GM12873 (cell line): ENCODE data around the gene MAMDC4.

ENCODE experiments used
- CTCF ChIP-seq: IDR thresholded peaks from 2 replicates; pipeline ENCODE4 v1.5.1; 2012; ENCODE audit warnings: low read depth, mild to moderate bottlenecking, moderate library complexity, low read length, control low read depth; ENCODE audit not compliant: insufficient read depth; ENCODE audit errors: missing control alignments

Gene MAMDC4

GRCh38 chr9:136867480-136867879 lies 15.3 kb downstream of the MAMDC4 start:
- TF ChIP-seq CTCF = no peak

DNA sequence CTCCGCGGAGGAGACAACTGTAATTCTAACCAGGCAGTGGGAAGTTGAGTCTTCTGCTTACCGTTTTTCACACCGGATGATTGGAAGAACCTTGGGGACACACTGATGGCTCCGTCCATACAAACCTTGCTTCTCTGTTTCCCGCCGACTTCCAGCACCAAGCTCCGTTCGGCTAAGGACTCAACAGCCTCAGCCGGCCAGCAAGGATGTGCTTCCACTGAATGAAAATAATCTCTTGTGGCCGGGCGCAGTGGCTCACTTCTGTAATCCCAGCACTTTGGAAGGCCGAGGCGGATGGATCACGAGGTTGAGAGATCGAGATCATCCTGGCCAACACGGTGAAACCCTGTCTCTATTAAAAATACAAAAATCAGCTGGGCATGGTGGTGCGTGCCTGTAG lies 15.8 kb downstream of the MAMDC4 start:
- TF ChIP-seq CTCF = no peak

DNA sequence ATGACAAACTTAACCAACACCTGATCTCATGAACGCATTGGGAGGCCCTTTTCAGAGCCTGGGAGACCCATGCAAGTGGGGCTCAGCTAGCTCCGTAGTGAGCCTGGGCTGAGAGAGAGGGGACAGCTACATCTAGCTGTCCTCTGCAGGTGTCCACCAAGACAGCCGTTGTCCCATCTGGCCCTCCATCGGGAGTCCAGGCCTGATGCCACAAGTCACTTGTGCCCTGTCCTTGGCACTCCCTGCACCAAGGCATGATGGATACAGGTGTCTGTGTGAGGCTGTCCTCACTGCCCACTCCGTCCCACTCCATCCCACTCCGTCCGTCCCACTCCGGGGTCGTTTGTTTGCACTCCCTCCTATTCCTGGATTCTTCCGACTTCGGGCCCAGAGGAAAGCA lies 16.5 kb downstream of the MAMDC4 start:
- no peak for TF ChIP-seq CTCF

GRCh38 chr9:136875155-136875554 lies 23.0 kb downstream of the MAMDC4 start:
- no peak for TF ChIP-seq CTCF

DNA sequence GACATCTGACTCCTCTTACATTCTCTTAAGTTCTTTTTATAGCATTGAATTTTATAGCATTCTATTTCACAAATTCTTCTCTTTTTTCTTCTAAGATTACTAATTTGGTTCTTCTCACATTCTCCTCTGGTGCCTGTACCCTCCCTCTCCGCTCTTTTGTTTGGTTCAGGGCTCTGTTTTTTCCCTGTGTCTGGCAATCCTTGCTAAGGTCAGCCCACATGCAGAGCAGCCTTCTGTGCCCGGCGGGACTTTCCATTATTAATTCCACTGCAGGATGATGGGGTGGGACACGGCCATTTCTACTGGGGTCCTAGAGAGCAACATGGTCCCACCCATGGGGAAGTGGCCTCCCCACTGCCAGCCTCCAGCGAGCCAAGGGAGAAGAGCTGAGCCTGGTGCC lies 24.3 kb downstream of the MAMDC4 start:
- no peak for TF ChIP-seq CTCF

GRCh38 chr9:136880651-136881050 lies 28.5 kb downstream of the MAMDC4 start:
- TF ChIP-seq CTCF = no peak

DNA sequence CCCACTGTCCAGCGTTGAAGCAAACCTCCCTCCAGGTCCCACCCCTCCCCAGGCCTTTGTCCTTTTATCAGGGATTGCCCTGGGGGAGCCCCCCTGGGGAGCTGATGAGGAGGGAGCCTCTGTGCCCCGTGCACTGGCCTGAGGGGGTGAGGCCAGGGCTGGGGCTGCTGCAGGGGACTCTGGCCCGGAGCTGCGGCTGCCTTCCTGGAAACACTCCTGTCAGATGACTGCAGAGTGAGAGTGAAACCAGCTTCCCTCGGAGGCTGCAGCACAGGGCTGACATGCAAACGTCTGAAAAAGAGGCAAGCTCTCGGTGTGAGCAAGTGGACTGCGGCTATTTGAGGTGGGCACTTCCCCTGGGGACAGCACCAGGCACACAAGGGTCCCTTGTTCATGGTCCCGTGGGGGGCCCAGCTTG lies 29.6 kb downstream of the MAMDC4 start:
- TF ChIP-seq CTCF = no peak
